Loucy (cell line): ENCODE measurements around the gene NLGN1.

Experiments
- EZH2phosphoT487 ChIP-seq: fragments of 200-600 bp; IDR thresholded peaks from 2 replicates; pipeline ENCODE4 v1.6.1; 2018; ENCODE audit warnings: antibody characterized with exemption, mild to moderate bottlenecking, moderate library complexity, borderline replicate concordance
- TF ChIP-seq, protein P1 (sequence below): fragments of 200-600 bp; sonication (generic); conservative IDR thresholded peaks from 2 replicates; pipeline ENCODE4 v1.5.1; 2014; ENCODE audit warnings: mild to moderate bottlenecking, antibody characterized with exemption, low read length

DNA sequence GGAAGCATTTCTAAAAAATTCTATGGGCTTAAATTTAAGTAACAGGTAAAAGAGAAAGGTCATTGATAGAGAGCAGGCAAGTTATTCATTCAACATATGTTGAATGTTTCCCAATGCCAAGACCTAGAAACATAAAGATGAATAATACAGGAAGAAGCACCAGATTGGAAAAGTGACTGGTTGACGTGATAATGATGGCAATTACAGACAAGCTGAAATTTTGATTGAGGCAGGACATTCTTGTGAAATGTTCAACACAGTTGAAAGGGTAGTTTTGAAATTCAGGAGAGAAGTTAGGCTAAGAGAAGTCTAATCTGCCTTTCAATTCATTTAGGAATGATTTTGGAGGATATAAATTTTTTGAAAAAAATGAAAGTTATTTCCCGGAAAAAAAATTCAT is 925.2 kb downstream of the NLGN1 start:
- TF ChIP-seq, protein P1, sequence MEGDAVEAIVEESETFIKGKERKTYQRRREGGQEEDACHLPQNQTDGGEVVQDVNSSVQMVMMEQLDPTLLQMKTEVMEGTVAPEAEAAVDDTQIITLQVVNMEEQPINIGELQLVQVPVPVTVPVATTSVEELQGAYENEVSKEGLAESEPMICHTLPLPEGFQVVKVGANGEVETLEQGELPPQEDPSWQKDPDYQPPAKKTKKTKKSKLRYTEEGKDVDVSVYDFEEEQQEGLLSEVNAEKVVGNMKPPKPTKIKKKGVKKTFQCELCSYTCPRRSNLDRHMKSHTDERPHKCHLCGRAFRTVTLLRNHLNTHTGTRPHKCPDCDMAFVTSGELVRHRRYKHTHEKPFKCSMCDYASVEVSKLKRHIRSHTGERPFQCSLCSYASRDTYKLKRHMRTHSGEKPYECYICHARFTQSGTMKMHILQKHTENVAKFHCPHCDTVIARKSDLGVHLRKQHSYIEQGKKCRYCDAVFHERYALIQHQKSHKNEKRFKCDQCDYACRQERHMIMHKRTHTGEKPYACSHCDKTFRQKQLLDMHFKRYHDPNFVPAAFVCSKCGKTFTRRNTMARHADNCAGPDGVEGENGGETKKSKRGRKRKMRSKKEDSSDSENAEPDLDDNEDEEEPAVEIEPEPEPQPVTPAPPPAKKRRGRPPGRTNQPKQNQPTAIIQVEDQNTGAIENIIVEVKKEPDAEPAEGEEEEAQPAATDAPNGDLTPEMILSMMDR = no peak
- no peak for TF ChIP-seq EZH2phosphoT487
